NCI-H2171 treated with DMSO at 0.1 percent for 48 hours (cell line): ENCODE results near the gene MEIOB.
"Not testable (repeated sequence)": the region's sequence is repeated elsewhere in the genome, so short reads cannot be mapped to it uniquely, and the experiment has no call there.

Experiments used
- DNase-seq: peaks from one replicate; lab custom pipeline; 2025; lab: John Stamatoyannopoulos, UW

Gene MEIOB

DNA sequence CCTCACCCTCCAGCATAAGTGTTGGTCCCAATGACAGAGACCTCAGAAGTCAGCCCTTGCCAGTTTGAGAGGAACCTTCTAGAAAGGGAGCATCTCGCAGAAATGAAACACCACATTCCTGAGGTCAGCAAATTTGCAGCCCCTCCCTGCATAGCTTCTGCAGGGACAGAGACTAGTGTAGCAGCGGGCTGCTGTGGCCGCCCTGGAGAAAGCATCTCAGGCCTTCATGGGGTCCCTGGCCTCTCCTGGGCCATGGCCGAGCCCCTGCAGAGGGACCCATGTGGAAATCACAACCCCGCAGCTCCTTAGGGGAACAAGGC lies 34.8 kb upstream of the MEIOB start:
- no peak for DNase-seq

DNA sequence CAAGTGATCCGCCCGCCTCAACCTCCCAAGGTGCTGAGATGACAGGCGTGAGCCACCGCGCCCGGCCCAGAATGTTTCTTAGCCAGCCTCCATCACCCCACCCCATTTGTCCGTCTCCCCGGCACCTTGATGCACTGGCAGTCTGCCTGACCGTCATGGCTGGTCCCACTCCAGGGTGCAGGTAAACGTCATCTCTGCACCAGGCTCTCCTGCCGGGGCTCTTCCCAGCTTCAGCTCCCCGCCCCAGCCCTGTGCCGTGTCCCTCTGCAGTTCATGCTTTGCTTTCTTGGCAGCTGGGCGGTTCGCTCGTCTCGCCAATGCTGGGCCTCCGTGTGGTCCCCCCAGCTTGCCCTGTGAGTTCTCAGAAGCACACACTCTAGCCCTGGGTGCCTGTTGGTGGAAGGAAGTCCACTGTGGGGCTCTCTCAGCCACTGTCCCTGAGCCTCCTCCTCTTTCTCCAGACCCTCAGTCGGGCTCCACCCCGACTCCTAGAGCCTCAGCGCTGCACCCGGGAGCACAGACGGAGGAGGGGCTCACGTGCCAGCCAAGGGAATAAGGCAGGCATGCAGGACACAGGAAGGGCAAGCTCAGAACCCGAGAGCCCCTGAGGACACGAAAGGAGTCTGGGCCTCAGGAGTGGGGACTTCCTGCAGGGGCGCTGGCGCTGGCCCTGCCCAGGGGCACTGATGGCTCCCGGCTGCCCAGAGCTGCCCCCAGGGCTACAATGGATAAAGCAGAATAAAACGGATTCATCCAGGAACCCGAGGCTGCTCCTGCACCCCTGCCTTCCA lies 34.3 kb upstream of the MEIOB start:
- DNase-seq: no peak

DNA sequence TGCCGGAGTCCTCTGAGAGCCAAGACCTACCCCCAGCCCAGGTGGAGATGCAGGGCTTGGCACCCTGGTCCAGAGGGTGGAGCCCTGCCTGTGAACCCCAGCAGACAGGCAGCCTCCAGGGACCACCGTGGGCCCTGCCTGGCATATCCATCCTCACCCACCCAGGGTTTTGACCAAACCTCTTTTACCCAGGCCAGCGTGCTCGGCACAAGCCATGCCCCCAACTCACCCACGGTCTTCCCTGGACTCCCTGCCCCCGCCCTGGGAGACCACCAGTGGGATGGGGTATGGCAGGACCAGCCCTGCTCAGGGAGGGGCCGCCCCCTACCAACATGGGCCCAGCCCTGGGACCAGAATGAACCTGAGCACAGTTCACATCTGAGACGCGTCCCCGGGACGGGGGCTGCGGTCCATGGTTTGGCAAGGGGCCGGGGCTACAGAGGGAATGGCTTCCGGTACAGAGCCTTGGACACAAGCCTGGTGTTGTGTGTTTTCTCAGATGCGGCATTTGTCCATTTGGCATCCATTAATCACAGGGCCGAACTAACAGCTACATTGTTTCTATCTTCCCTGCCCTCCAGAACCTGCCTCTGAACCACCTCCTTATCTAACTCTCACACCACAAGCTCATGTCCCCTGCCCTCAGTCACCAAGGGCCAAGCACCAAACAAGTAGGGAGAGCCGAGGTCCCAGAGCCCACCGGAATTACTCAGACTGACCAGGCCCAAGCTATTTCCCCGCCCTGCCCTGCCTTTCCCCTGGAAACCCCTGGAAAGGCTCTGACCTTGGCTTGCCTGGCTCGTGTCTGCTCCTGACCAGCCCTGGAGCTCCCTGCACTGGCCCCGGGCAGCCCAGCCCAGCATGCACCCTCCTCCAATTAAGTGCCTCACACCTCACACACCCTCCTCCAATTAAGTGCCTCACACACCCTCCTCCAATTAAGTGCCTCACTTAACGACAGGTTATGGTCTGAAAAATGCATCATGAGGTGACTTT lies 32.2 kb upstream of the MEIOB start:
- DNase-seq: no peak

DNA sequence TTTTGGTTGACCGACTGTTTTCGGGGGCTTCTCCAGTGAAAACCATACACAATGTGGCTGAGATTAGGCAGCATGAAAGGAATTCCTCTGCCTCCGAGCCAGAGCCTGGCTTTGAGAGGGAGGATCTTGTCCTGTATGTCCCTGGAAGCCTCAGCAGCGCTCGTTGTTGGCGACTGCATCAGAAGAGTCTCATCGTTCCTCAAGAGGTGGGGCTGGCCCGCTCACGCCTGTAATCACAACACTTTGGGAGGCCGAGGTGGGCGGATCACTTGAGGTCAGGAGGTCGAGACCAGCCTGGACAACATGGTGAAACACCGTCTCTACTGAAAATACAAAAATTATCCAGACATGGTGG lies 31.2 kb upstream of the MEIOB start:
- no peak for DNase-seq

DNA sequence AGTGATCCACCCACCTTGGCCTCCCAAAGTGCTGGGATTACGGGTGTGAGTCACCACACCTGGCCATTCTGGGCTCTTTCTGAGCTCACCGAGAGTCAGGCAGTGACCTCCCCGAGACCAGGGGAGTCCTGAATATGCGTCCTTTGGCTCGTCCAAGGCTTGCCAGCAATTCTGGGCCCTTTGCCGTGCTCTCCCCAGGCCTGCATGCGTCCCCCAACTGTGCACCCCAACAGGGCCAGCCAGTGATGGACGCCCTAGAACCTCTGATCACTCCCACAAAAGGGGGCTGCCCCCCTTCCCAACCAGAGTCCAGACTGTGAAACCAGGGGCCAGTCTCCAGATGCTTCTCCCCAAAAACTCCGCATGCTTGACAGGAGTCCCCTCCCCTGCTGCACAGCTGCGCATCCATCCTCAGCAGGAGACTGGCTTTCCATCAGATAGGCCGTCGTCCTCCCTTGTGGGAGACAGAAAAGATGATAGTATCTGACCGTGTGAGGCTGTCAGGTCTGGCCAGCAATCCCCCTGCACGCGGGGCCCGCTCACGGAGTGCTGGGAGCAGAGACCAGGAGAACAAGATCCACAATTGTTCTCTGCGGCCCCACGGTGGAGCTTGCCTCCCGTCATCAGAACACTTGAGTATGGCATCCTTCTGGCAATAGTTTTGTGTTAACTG lies 30.7 kb upstream of the MEIOB start:
- DNase-seq: no peak

DNA sequence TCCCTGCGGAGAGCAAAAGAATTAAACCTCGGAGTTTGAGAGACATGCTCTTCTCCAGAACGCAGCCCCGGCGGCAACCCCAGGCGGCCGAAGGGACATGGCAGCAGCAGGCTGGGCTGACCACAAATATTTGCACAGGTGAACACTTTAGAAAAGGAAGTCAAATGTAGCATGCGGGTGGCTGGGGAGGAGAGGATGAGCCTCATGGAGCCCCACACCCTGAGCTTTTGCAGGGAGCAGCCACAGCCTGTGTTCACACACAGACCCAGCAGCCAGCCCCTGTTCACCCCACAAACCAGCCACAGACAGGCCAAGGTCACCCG lies 28.4 kb upstream of the MEIOB start:
- DNase-seq: no peak

DNA sequence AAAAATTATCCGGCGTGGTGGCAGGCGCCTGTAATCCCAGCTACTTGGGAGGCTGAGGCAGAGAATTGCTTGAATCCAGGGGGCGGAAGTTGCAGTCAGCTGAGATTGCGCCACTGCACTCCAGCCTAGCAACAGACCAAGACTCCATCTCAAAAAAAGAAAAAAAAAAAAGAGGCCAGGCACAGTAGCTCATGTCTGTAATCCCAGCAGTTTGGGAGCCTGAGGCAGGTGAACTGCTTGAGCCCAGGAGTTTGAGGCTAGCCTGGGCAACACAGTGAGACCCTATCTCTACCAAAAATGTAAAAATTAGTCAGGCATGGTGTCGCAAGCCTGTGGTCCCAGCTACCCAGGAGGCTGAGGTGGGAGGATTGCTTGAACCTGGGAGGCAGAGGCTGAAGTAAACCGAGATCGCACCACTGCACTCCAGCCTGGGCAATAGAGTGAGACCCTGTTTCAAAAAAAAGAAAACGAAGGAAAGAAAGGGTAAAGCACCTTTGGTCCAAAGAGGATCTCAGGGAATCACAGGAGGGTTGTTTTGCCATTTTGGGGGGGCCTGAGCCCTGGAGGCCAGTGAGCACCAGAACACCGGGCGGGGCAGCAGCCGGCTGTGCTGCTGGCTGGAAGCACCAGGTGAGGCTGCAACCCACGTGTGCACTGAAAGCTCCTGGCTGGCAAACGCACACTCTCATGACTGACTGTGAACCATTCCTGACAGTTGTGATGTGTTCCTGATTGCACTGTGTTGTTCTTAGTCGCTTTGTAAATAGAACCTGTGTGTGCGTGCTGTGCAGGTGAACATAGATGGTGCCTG lies 27.9 kb upstream of the MEIOB start:
- peak; percentile 18 for DNase-seq

DNA sequence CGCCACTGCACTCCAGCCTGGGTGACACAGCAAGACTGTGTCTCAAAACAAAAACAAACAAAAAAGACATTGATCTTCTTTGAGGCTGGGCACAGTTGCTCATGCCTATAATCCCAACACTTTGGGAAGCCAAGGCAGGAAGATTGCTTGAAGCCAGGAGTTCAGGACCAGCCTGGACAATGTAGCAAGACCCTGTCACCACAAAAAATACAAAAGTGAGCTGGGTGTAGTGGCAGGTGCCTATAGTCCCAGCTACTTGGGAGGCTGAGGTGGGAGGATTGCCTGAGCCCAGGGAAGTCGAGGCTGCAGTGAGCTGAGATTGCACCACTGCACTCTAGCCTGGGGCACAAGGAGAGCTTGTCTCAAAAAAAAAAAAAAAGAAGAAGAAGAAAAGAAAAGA lies 25.7 kb upstream of the MEIOB start:
- not testable (repeated sequence) for DNase-seq

DNA sequence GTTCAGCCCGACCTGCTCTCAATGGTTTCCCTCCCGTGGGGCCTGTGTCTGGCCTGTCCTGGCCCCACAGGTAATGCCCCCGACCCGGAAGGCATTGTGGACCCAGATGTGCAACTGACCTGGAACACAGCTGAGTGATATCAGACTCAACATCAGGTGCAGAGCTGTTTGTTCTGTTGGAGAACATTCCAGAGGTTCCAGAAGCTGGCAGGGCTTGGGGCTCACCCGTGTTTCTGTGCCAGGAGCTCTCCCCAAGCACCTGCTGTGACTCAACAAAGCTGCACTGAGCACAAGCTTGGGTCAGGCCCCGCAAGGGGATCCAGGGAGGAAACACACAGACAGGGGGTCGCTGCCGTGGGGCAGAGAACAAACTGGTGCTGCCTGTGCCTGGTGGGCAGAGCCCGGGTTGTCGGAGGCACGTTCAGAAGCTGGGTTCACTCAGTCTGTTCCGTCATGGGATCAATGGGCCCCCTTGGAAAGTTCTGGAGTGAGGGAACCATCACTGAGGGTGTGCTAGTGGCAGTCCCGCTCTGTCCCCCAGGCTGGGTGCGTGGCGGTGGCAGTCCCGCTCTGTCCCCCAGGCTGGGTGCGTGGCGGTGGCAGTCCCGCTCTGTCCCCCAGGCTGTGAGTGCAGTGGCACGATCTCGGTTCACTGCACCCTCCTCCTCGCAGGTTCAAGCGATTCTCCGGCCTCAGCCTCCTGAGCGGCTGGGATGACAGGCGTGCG lies 24.1 kb upstream of the MEIOB start:
- no peak for DNase-seq

DNA sequence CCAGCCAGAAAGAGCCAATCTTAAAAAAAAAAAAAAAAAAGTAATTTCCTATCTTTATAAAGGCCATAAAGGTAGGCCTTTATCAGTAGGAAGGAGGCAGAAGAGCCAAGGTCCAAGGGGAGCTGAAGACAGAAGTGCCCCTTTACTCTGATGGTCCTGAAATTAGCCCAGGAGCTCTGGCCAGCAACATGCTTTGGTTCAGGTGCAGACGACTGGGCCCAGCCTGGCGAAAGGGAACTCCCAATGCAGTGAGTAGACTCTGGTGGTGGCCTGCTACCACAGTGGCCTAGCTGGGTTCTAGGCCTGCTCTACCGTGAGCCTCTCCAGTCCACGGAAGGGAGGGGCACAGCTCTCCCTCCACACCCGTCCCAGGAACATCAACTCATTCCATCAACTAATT lies 23.1 kb upstream of the MEIOB start:
- no peak for DNase-seq

DNA sequence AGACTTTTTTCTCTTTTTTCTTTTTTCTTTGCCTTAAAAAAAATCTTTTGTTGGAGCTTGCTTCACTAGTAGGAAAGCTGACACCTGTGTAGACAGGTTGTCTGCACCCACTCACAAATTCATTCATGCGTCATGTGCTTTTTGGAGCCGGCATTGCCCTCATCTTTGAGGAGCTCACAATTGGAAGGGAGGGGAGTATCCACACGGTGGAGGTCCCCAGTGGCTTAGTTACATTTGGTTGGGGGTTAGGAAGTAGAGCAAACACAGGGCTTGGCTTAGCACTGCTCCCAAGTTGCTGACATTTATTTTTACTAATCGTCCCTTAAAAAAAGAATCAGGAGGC lies 18.7 kb upstream of the MEIOB start:
- DNase-seq: peak; percentile 99

DNA sequence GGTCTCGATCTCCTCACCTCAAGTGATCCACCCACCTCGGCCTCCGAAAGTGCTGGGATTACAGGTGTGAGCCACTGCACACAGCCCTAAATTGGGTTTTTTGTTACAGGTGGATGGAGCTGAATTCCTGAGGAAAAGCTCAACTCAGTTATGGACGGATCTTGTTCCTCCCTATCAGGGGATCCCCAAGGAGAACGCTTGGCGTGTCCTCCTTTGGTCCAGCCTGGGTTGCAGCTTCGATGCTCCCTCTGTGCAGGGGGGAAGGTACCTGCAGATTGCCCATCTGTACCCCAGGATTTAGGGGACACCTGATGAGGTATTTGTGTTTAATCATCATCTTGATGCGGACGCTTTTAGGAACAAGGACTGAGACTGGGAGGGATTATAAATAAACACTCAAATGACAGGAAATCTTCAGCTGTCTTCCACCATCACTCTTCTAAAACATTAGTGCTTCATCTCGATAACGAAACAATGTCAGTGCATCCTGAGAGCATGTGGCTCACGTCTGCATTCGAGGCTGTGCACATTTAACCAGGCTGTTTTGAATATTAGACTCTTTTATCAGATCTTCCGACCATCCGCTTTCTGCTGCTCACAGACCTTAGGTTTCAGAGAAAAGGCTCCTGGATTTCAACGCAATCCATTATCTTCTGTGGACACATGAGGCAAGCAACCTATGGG lies 18.2 kb upstream of the MEIOB start:
- no peak for DNase-seq

DNA sequence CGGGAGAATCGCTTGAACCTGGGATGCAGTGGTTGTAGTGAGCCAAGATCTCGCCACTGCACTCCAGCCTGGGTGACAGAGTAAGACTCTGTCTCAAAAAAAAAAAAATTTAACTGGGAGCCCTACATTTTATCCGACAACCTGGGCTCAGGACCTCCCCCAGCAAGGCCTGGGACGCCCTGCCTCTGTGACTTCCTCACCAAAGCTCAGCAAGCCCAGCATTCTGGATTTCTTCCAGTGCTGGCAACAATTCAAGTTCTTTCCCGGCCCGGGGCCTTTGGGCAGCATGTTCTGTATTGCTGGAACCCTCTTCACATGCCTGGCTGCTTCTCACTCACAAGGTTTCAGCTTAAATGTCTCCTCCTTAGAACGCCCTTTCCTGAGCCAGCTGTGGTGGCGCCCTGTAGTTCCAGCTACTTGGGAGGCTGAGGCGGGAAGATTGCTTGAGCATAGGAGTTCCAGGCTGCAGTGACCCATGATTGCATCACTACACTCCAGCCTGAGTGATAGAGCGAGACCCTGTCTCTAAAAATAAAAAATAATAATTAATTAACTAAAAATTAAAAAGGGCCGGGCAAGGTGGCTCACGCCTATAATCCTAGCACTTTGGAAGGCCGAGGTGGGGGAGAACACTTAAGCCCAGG lies 15.9 kb upstream of the MEIOB start:
- DNase-seq: no peak

DNA sequence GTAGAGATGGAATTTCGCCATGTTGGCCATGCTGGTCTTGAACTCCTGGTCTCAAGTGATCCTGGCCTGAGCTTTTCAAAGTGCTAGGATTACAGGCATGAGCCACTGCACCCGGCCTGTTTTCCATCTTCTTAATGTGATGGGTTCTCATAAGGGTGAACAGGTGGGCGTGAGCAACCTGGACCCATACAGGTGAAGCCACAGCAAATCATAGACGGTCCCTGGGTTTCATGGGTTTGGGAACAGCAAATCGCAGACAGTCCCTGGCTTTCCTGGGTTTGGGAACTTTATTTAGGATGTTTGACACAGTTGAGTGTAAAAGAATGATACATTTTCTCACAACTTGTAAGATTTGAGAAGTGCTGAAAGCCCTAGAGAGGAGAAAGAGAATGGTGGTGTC lies 12.9 kb upstream of the MEIOB start:
- no peak for DNase-seq

DNA sequence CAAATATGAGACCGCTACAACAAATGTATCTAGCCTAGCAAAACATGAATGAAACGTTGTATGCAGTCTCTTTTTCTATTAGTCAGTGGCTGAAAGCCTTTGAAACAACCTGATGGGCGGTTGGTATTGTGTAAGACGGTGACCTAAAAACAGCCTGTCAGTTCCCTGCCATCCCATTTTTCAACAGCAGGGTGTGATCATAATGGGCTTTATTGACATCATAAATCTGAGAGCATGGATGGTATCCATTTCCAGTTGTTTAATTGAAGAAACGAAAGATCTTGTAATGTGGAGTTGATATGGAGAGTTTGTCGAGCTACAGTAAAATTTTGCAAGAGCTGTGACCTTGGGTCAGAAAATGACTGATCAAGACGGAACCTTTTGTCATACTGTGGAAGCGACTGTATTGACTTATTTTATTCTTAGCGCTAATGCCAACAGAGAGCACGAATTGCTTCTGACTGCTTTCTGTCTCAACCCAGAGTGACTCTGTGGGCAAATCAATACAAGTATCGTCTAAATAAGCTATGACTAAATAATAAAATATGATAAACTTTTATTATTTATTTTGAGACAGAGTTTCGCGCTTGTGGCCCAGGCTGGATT lies 12.3 kb upstream of the MEIOB start:
- DNase-seq: peak; percentile 7

DNA sequence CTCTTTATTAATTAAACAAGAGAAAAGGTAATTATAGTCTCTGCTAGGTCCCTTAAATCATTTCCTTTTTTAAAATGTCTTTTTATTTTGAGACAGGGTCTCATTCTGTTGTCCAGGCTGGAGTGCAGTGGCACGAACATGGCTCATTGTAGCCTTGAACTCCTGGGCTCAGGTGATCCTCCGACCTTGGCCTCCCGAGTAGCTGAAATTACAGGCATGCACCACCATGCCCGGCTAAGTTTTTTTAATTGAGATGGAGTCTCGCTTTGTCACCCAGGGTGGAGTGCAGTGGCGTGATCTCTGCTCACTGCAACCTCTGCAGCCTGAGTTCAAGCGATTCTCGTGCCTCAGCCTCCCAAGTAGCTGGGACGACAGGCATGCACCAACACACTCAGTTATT lies 9.2 kb upstream of the MEIOB start:
- not testable (repeated sequence) for DNase-seq

DNA sequence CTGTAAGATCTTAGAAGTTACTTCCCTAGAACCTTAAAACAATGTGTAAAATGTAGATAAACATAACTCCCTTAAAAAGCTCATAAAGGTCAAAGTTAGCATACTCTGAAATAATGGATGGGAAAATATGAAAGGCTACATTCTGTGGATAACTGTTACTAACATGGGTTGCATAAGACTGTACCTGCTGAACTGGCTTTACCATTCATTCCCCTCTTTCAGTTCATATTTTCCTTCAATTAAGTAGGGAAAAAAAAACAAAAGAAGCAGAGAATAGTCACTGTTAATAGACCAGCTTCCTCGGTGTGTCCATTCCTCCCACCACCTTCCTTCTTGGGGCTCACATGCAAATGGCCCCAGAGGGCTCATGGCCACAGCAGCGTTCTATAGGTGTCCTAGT lies 7.5 kb upstream of the MEIOB start:
- no peak for DNase-seq

DNA sequence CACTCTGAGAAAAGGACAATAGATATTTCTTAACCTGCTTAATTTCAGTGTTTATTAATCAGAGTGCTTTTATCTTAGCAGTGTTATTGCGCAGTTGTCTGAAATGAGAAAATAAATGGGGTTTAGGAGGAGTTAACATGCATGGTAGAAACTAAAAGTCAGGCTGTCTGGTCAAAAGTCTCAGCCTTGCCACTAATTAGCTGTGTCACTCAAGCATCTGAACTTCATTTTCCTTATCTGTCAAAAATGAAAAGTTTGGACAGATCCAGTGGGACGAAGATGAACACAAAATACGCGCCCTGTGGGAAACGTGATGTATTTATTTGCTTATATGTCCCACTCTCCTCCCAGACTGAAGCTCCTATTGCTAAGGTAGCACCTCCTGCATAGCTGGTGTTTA lies 6.3 kb upstream of the MEIOB start:
- DNase-seq: no peak

DNA sequence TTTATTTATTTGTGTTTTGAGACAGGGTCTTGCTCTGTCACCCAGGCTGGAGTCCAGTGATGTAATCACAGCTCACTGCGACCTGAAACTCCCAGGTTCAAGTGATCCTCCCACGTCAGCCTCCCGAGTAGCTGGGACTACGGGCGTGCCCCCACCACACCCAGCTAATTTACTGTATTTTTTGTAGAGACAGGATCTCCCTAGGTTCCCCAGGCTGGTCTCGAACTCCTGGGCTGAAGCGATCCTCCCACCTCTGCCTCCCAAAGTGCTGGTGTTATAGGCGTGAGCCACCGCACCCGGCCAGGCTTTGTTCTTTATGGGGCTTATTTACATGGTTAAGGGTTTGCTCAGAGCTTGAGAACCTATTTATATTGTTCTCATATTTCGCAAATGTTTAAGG lies 5.8 kb upstream of the MEIOB start:
- no peak for DNase-seq

DNA sequence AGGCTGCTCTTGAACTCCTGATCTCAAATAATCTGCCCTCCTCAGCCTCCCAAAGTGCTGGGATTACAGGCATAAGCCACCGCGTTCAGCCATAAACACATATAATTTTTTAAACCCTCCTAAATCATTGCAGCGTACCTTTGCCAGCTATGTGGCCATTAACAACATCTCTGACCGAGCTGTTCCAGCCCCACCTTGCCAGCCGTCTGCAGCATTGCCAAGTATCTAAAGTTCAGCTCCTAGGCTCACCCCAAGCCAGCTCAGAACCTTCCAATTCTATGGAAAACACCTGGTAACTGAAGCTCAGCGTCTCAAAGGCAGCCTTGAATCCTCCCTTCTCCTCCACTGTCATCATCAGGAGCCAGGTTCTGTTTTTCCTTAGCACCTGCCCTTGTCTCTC lies 5.1 kb upstream of the MEIOB start:
- peak; percentile 36 for DNase-seq
